EH (cell line): ENCODE data around the gene ARRDC5.
"Not testable (repeated sequence)": the region's sequence is repeated elsewhere in the genome, so short reads cannot be mapped to it uniquely, and the experiment has no call there.

Experiments
- DNase-seq: peaks from one replicate; pipeline ENCODE4 v3.0.0-alpha.2; 2015; ENCODE audit warnings: low read depth

ARRDC5 gene

GRCh38 chr19:4868286-4868834, 34.3 kb downstream of the ARRDC5 start:
- DNase-seq, result no peak

GRCh38 chr19:4867534-4868285, 35.0 kb downstream of the ARRDC5 start, which contains the start of gene PLIN3:
TSS of gene PLIN3 (minus strand) at chr19:4867667. CDS start at chr19:4861394, 6,273 bp downstream.
- peak; percentile 94 for DNase-seq

GRCh38 chr19:4866595-4867424, 35.9 kb downstream of the ARRDC5 start:
- DNase-seq, result peak; percentile 53

GRCh38 chr19:4861147-4861546, 41.5 kb downstream of the ARRDC5 start:
- no peak for DNase-seq

GRCh38 chr19:4859697-4860096, 43.0 kb downstream of the ARRDC5 start:
- DNase-seq, result no peak

- not testable (repeated sequence) for DNase-seq
Measured at GRCh38 chr19:4856468-4856867, 46.2 kb downstream of the ARRDC5 start.

GRCh38 chr19:4853506-4853905, 49.2 kb downstream of the ARRDC5 start:
- not testable (repeated sequence) for DNase-seq

- no peak for DNase-seq
Measured at GRCh38 chr19:4852484-4852883, 50.2 kb downstream of the ARRDC5 start.

GRCh38 chr19:4851551-4852290, 51.0 kb downstream of the ARRDC5 start:
- DNase-seq, result peak; percentile 67

GRCh38 chr19:4849019-4849418, 53.7 kb downstream of the ARRDC5 start:
- no peak for DNase-seq

GRCh38 chr19:4847190-4847973, 55.3 kb downstream of the ARRDC5 start:
- no peak for DNase-seq

GRCh38 chr19:4845975-4846374, 56.7 kb downstream of the ARRDC5 start:
- DNase-seq, result peak; percentile 87

- DNase-seq, result peak; percentile 18
Measured at GRCh38 chr19:4844348-4845179, 58.1 kb downstream of the ARRDC5 start.

GRCh38 chr19:4843647-4843965, 59.1 kb downstream of the ARRDC5 start:
- no peak for DNase-seq
